Fibroblast of pulmonary artery (primary cell): Measurements from ENCODE around the gene GTF2H4.
A peak's percentile ranks its signal among the peaks of the same experiment; 100 is the strongest.
"Not testable (repeated sequence)": the region's sequence is repeated elsewhere in the genome, so short reads cannot be mapped to it uniquely, and the experiment has no call there.

Source experiments
- DNase-seq: peaks from one replicate; pipeline ENCODE4 v3.0.0-alpha.2; 2010; ENCODE audit warnings: low read depth
- H3K4me3 ChIP-seq: replicated peaks from 2 replicates; pipeline ENCODE4 v1.5.1; 2011; ENCODE audit warnings: low read depth, mild to moderate bottlenecking, control low read depth, low read length, moderate library complexity
- TF ChIP-seq, protein P1 (sequence below): IDR thresholded peaks from 2 replicates; pipeline ENCODE4 v1.5.1; 2011; ENCODE audit warnings: mild to moderate bottlenecking, control low read depth, low read length, inconsistent platforms; ENCODE audit errors: missing control alignments

The GTF2H4 gene

DNA sequence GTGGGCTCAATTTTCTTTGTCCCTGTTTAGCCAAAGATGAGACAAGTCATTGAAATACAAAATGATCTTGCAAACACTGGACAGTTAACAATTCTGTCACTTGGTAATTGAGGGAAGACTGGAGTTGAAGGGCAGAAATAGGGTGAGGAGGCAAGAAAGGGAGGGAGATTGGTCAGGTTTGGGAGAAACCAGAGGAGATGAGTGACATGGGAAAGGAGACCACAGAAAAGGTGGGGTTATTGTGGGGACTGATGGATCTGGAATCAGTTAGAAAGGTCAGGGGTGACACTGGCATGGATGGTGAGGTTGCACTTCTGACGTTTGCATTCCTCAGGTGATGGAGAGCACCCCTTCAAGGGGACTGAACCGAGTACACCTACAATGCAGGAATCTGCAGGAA, 693 bp downstream of the GTF2H4 start:
- TF ChIP-seq, protein P1, sequence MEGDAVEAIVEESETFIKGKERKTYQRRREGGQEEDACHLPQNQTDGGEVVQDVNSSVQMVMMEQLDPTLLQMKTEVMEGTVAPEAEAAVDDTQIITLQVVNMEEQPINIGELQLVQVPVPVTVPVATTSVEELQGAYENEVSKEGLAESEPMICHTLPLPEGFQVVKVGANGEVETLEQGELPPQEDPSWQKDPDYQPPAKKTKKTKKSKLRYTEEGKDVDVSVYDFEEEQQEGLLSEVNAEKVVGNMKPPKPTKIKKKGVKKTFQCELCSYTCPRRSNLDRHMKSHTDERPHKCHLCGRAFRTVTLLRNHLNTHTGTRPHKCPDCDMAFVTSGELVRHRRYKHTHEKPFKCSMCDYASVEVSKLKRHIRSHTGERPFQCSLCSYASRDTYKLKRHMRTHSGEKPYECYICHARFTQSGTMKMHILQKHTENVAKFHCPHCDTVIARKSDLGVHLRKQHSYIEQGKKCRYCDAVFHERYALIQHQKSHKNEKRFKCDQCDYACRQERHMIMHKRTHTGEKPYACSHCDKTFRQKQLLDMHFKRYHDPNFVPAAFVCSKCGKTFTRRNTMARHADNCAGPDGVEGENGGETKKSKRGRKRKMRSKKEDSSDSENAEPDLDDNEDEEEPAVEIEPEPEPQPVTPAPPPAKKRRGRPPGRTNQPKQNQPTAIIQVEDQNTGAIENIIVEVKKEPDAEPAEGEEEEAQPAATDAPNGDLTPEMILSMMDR = no peak
- no peak for DNase-seq
- peak overlapping the region; percentile 82 for H3K4me3 ChIP-seq

DNA sequence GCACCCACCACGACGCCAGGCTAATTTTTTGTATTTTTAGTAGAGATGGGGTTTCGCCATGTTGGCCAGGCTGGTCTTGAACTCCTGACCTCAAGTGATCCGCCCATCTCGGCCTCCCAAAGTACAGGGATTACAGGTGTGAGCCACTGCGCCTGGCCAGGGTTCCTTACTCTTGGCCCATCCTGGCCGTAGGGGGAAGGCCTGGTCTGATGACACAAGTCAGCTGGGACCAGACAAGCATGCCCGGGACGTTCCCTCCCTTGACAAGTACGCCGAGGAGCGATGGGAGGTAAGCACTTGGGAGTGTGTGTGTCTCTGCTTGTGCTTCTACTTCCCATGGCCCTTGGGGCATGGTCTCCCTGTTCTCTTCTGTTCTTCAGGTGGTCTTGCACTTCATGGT, 2.5 kb downstream of the GTF2H4 start:
- not testable (repeated sequence) for DNase-seq, H3K4me3 ChIP-seq

DNA sequence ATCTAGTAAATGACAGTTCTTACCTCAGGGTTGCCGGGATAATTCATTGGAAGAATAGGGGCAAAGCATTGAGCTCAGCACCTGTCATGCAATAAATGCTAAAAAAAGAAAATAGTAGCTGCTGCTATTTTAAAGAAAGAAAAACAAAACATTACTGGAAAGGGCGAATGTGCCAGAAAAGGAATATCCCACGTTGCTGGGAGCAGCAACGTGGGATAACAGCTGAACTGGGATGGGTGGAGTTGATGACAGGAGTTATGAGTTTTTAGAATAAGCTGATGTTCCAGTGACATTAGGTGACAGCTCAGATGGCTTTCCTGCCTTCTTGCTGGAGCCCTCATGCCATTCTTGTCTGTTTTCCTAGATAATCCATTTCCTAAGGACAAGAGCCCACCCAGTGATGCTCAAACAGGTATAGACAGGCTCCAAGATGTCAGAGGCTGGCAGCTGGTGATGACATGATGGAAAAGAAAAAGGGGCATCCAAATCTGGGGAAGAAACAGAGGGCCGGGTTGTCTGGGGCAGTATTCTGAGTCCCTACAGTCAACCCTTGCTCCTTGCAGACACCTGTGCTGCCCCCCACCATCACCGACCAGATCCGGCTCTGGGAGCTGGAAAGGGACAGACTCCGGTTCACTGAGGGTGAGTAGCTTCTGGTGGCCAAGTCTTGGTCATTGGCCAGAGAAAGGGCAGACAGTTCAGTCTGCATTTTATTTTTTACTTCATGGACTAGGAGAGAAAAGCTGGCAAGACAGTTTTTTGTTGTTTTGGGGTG, 4.9 kb downstream of the GTF2H4 start:
- TF ChIP-seq, protein P1 = no peak
- DNase-seq = no peak
- H3K4me3 ChIP-seq = no peak overlapping the region

DNA sequence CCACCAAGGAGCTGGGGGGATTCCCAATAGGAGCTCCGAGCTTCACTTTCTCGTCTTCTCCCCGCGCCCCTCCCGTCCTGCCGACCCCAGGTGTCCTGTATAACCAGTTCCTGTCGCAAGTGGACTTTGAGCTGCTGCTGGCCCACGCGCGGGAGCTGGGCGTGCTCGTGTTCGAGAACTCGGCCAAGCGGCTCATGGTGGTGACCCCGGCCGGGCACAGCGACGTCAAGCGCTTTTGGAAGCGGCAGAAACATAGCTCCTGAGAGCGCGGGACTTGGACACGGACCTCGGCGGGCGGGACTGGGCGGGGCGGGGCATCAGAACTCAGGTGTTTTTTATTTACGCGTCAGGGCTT, 5.7 kb downstream of the GTF2H4 start:
- peak overlapping the region; percentile 58 for H3K4me3 ChIP-seq
- TF ChIP-seq, protein P1 = no peak
- DNase-seq = no peak

DNA sequence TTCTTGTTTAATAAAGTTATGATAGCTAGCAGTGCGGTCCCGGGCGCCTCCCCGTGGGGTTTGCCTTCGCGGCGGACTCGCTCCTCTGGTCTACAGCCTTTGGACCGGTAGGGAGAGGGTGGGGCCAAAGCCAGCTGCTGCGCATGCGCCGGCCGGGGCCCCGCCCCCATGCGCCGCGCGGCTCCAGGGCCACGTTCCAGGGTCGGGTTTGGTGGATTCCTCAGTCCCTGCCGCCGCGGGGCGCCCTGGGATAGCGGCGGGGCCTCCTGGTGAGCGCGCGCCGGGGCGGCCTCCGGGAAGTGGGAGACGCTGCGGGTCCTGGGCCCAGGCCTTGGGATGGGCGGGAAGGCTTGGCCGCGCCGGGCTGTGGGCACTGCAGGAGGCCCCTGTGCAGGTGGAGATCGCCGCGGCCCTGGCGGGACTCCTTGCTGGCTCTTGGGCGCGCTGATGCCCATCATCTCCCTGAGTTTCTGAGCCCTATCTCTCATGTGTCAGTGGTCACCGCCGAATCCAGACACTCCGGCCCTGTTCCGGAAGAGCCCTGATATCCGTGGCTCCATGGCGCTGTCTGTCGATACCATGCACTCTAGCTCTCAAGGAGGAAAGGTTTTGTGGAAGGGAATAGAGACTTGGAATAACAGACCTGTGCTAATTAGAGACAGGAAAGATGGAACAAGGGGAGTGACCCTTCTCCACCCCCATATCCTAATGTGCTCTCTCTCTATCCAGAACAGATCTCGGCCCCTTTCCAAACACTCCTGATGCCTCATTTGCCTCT, 6.3 kb downstream of the GTF2H4 start, which contains the start of gene VARS2:
TSS of gene VARS2 (plus strand) at position 163 of the 778 bp plus-strand sequence. CDS start at position 762, 599 bp downstream.
- H3K4me3 ChIP-seq = peak within 1 kb of the TSS; percentile 58
- TF ChIP-seq, protein P1 = peak; percentile 29
- DNase-seq = peak; percentile 94

DNA sequence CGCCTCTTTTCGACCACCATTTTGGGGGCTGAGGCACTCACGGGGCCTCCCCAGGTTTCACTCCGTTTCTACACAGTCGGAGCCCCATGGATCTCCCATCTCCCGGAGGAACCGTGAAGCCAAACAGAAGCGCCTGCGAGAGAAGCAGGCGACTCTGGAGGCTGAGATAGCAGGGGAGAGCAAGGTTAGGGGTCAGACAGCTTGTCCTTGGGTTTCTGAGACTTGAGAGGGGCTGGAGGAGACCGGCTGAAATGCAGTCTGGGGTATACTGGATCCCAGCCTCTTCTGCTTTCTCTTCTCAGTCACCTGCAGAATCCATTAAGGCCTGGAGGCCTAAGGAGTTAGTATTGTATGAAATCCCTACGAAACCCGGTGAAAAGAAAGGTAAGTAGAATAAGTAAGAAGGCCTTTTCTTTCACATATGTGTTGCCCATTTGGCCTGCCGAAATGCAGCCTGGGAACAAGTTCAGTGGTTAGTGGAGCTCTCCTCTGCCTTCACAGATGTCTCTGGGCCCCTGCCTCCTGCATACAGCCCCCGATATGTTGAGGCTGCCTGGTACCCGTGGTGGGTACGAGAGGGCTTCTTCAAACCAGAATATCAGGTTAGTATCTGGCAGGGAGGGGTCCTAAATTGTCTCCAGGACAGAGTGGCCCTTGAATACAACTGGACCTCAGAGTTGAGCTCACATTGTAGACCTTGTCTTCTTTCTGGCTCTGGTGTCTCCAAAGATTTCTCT, 7.0 kb downstream of the GTF2H4 start:
- peak overlapping the region; percentile 58 for H3K4me3 ChIP-seq
- TF ChIP-seq, protein P1 = no peak
- no peak for DNase-seq

DNA sequence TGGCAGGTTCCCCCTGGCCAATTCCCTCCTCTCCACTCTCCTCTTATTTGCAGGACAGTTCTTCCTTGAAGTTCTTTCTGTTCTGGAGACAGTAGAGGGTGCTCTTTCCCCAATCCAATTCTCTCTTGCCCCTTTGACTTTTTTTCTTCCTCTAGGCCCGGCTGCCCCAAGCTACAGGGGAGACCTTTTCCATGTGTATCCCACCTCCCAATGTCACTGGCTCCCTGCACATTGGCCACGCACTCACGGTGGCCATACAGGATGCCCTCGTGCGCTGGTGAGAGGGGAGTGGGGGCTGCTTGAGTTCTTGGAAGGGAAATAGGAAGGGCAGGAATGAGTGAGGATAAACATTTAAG, 7.6 kb downstream of the GTF2H4 start:
- TF ChIP-seq, protein P1 = peak; percentile 73
- peak; percentile 83 for DNase-seq
- no peak overlapping the region for H3K4me3 ChIP-seq
